Activated CD8-positive, alpha-beta T cell treated with anti-CD3 and anti-CD28 coated beads for 36 hours (primary cell): ENCODE measurements around the gene REXO4. TPM values are rescaled to one million over a fixed set of nuclear protein-coding genes. Genes with fewer than 3 reads are reported as not detected.

Experiments used
- ATAC-seq: fragments of 200-7000 bp; cut with Tn5 transposase; one replicate; pipeline ENCODE4 v1.10.0; 2021; ENCODE audit warnings: mild to moderate bottlenecking, moderate library complexity
- CTCF ChIA-PET: fragments of 350-600 bp; sonication (Branson Sonifier 250); formaldehyde crosslinking; loops from one replicate; lab custom pipeline; 2021; ENCODE audit warnings: antibody characterized with exemption; lab: Charles Lee
- POLR2A ChIA-PET: fragments of 350-600 bp; sonication (Branson Sonifier 250); formaldehyde crosslinking; loops from one replicate; lab custom pipeline; 2021; ENCODE audit warnings: antibody characterized with exemption; lab: Charles Lee
- DNase-seq: peaks from one replicate; pipeline ENCODE4 v3.0.0-alpha.2; 2020
- H3K27ac Mint-ChIP-seq: one replicate; pipeline ENCODE4 v1.8.0; 2021; ENCODE audit warnings: mild to moderate bottlenecking, mixed read lengths
- H3K27me3 Mint-ChIP-seq: one replicate; pipeline ENCODE4 v1.8.0; 2021; ENCODE audit warnings: mixed read lengths
- H3K36me3 Mint-ChIP-seq: one replicate; pipeline ENCODE4 v1.8.0; 2021; ENCODE audit warnings: low read depth, mixed read lengths
- H3K4me1 Mint-ChIP-seq: one replicate; pipeline ENCODE4 v1.8.0; 2021; ENCODE audit warnings: low read depth, mixed read lengths
- H3K4me3 Mint-ChIP-seq: one replicate; pipeline ENCODE4 v1.8.0; 2021; ENCODE audit warnings: mild to moderate bottlenecking, moderate library complexity, mixed read lengths
- H3K9me3 Mint-ChIP-seq: one replicate; pipeline ENCODE4 v1.8.0; 2021; ENCODE audit warnings: mixed read lengths
- CTCF ChIP-seq: fragments of 200-600 bp; IDR thresholded peaks from one replicate; pipeline ENCODE4 v1.8.0; 2022; ENCODE audit warnings: antibody characterized with exemption, mild to moderate bottlenecking
- intact Hi-C: fragments of 100-400 bp; cut with micrococcal nuclease; formaldehyde crosslinking; loops from one replicate; pipeline ENCODE4 v1.10.0; 2022
- total RNA-seq, 2 experiments: library from RNA; stranded (reverse); gene quantifications; one replicate each; pipeline ENCODE4 v1.2.3, GENCODE V29; 2021

The REXO4 gene
- total RNA-seq, 2 experiments from 2014 or later: 35.3 to 36.7 TPM

GRCh38 chr9:133456409-133456808, 38.6 kb upstream of the REXO4 start:
- ChIA-PET CTCF (interaction anchor here (0.6 kb wide), 1 partner anchor 892 kb away, joined by 3 read pairs; no protein-coding TSS in a partner anchor), POLR2A (no interaction called here)
- DNase-seq (no peak), ATAC-seq (no peak)
- Mint-ChIP-seq H3K36me3 (no peaks in the 10 kb centered on the region), H3K9me3 (no peaks in the 10 kb centered on the region), H3K4me1 (peaks cover 8% of the 10 kb centered on the region), H3K27me3 (no peaks in the 10 kb centered on the region), H3K27ac (no peak overlapping the region), H3K4me3 (no peak overlapping the region)
- intact Hi-C loops: no loop called here
- TF ChIP-seq CTCF: no peak

- Mint-ChIP-seq H3K27me3 (no peaks in the 10 kb centered on the region), H3K27ac (no peak overlapping the region), H3K4me3 (no peak overlapping the region), H3K4me1 (peaks cover 8% of the 10 kb centered on the region), H3K36me3 (no peaks in the 10 kb centered on the region), H3K9me3 (no peaks in the 10 kb centered on the region)
- ChIA-PET POLR2A (no interaction called here), CTCF (no interaction called here)
- ATAC-seq (no peak), DNase-seq (no peak)
- intact Hi-C loops: no loop called here
- no peak for TF ChIP-seq CTCF
Observed at GRCh38 chr9:133455936-133456335, 38.1 kb upstream of the REXO4 start.

- ChIA-PET CTCF (interaction anchor here (1.0 kb wide), 1 partner anchor 46 kb away, joined by 3 read pairs; no protein-coding TSS in a partner anchor), POLR2A (interaction anchor here (0.9 kb wide), 1 partner anchor 25 kb away, joined by 3 read pairs; no protein-coding TSS in a partner anchor)
- peaks cover 5% of the 10 kb centered on the region for H3K4me1 Mint-ChIP-seq
Observed at GRCh38 chr9:133454943-133455673, 37.3 kb upstream of the REXO4 start.

GRCh38 chr9:133454325-133454724, 36.5 kb upstream of the REXO4 start:
- H3K36me3 Mint-ChIP-seq: no peaks in the 10 kb centered on the region
- no peak for TF ChIP-seq CTCF
- no peak overlapping the region for H3K4me3 Mint-ChIP-seq
- DNase-seq (no peak), ATAC-seq (no peak)
- ChIA-PET POLR2A (interaction anchor here (0.9 kb wide), 1 partner anchor 25 kb away, joined by 3 read pairs; no protein-coding TSS in a partner anchor), CTCF (interaction anchor here (1.0 kb wide), 1 partner anchor 45 kb away, joined by 3 read pairs; no protein-coding TSS in a partner anchor)
- no peaks in the 10 kb centered on the region for H3K9me3 Mint-ChIP-seq
- intact Hi-C loops: no loop called here
- no peaks in the 10 kb centered on the region for H3K27me3 Mint-ChIP-seq
- H3K27ac Mint-ChIP-seq: no peak overlapping the region
- peaks cover 3% of the 10 kb centered on the region for H3K4me1 Mint-ChIP-seq

More at GRCh38 chr9:133454943-133455673, 37.3 kb upstream of the REXO4 start:
- DNase-seq (no peak), ATAC-seq (no peak)
- Mint-ChIP-seq H3K27me3 (no peaks in the 10 kb centered on the region), H3K9me3 (no peaks in the 10 kb centered on the region), H3K36me3 (no peaks in the 10 kb centered on the region), H3K27ac (no peak overlapping the region), H3K4me3 (no peak overlapping the region)
- intact Hi-C loops: no loop called here
- TF ChIP-seq CTCF: no peak

GRCh38 chr9:133453651-133454050, 35.8 kb upstream of the REXO4 start:
- DNase-seq (no peak), ATAC-seq (no peak)
- ChIA-PET CTCF (no interaction called here), POLR2A (no interaction called here)
- no peak overlapping the region for H3K4me3 Mint-ChIP-seq
- intact Hi-C loops: no loop called here
- H3K36me3 Mint-ChIP-seq: no peaks in the 10 kb centered on the region
- no peak for TF ChIP-seq CTCF
- no peaks in the 10 kb centered on the region for H3K9me3 Mint-ChIP-seq
- no peaks in the 10 kb centered on the region for H3K27me3 Mint-ChIP-seq
- H3K27ac Mint-ChIP-seq: no peak overlapping the region
- no peaks in the 10 kb centered on the region for H3K4me1 Mint-ChIP-seq
